PFSK-1 (cell line): Measurements from ENCODE around the gene ZNF652.

Experiments
- FOXP2 ChIP-seq: optimal IDR thresholded peaks from 2 replicates; pipeline ENCODE3; 2011; ENCODE audit warnings: borderline replicate concordance, control low read depth, inconsistent platforms; ENCODE audit not compliant: insufficient read depth; ENCODE audit errors: extremely low read length, extremely low read depth
- POLR2AphosphoS5 ChIP-seq: IDR thresholded peaks from 2 replicates; pipeline ENCODE4 v1.6.1; 2012; ENCODE audit warnings: low read depth, mild to moderate bottlenecking, control low read depth, low read length, moderate library complexity
- SIN3A ChIP-seq: IDR thresholded peaks from 2 replicates; pipeline ENCODE4 v1.6.1; 2012; ENCODE audit warnings: mild to moderate bottlenecking, low read length, moderate library complexity, borderline replicate concordance; ENCODE audit not compliant: insufficient read depth
- TAF1 ChIP-seq: IDR thresholded peaks from 2 replicates; pipeline ENCODE4 v1.6.1; 2012; ENCODE audit warnings: low read length, control low read depth, borderline replicate concordance; ENCODE audit not compliant: insufficient read depth
- TF ChIP-seq, protein P1 (sequence below), 2 experiments: IDR thresholded peaks; 2 replicates each; pipeline versions ENCODE4 v1.6.1 to v1.8.0; 2011 to 2012; ENCODE audit warnings: low read depth in 2 of 2, low read length in 2 of 2, control low read depth in 1 of 2, inconsistent platforms in 1 of 2, mild to moderate bottlenecking in 1 of 2, moderate library complexity in 1 of 2; ENCODE audit not compliant: insufficient read depth in 1 of 2

The ZNF652 gene

DNA sequence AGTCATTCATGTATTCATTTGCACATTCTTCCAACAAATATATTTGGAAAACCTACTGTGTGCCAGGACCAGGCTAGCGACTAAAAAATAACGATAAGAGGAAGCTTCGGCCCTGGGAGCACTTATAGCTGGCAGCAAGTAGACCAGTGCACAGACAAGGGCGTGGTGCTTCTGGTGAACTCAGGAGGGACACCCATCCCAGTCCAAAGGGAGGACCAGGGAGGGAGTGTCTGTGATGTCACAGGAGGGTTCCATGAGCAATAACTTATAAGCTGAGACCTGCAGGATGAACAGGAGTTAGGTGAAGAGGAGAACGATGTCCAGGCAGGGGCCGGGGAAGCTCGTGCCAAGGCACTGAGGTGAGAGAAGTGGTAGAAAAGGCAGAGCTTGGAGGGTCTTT lies 114.1 kb downstream of the ZNF652 start:
- TF ChIP-seq POLR2AphosphoS5 = no peak
- TF ChIP-seq, protein P1, sequence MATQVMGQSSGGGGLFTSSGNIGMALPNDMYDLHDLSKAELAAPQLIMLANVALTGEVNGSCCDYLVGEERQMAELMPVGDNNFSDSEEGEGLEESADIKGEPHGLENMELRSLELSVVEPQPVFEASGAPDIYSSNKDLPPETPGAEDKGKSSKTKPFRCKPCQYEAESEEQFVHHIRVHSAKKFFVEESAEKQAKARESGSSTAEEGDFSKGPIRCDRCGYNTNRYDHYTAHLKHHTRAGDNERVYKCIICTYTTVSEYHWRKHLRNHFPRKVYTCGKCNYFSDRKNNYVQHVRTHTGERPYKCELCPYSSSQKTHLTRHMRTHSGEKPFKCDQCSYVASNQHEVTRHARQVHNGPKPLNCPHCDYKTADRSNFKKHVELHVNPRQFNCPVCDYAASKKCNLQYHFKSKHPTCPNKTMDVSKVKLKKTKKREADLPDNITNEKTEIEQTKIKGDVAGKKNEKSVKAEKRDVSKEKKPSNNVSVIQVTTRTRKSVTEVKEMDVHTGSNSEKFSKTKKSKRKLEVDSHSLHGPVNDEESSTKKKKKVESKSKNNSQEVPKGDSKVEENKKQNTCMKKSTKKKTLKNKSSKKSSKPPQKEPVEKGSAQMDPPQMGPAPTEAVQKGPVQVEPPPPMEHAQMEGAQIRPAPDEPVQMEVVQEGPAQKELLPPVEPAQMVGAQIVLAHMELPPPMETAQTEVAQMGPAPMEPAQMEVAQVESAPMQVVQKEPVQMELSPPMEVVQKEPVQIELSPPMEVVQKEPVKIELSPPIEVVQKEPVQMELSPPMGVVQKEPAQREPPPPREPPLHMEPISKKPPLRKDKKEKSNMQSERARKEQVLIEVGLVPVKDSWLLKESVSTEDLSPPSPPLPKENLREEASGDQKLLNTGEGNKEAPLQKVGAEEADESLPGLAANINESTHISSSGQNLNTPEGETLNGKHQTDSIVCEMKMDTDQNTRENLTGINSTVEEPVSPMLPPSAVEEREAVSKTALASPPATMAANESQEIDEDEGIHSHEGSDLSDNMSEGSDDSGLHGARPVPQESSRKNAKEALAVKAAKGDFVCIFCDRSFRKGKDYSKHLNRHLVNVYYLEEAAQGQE (IDR thresholded peaks at IDR 0.05; ENCODE audit: insufficient read depth in 1 of 2, low read depth in 2 of 2, low read length in 2 of 2) = no peak
- no peak for TF ChIP-seq TAF1
- TF ChIP-seq FOXP2 = no peak
- no peak for TF ChIP-seq SIN3A

DNA sequence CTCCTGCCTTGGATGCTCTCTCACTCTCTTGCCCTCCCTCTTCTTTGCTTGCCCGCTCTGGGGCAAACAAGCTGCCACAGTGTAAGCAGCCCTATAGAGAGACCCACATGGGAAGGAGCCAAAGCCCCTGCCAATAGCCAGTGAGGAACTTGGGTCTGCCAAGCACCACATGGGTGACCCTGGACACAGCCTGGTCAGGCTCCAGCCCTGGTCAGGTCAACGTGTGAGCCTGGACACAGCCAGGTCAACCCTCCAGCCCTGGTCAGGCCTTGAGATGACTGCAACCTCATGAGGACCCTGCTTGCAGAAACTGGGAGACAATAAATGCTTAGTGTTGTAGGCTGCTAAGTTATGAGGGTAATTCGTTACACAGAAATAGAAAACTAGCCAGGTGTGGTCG lies 117.2 kb downstream of the ZNF652 start:
- TF ChIP-seq FOXP2 (no peak), POLR2AphosphoS5 (no peak), TAF1 (no peak), SIN3A (no peak)
- TF ChIP-seq, protein P1 (IDR thresholded peaks at IDR 0.05; ENCODE audit: insufficient read depth in 1 of 2, low read depth in 2 of 2, low read length in 2 of 2) = no peak
